Motor neuron (in vitro differentiated cells): ENCODE data around the gene RBMS1. TPM values are rescaled to one million over a fixed set of nuclear protein-coding genes. Genes with fewer than 3 reads are reported as not detected.
A peak's percentile ranks its signal among the peaks of the same experiment; 100 is the strongest.

ENCODE experiments used
- ATAC-seq, 8 experiments: fragments of 200-7000 bp; cut with Tn5 transposase; replicated peaks in 6 of 8; 2 replicates each; pipeline ENCODE4 v1.8.0; 2021; ENCODE audit warnings: mild to moderate bottlenecking in 8 of 8, moderate library complexity in 8 of 8
- H3K27ac ChIP-seq, 2 donors: fragments of 250-450 bp; sonication (Bioruptor Pico); 2 replicates each; pipeline ENCODE4 v1.9.0; 2021; ENCODE audit warnings: antibody characterized with exemption in 2 of 2, mild to moderate bottlenecking in 2 of 2, moderate library complexity in 1 of 2
- H3K4me1 ChIP-seq, 2 donors: fragments of 250-450 bp; sonication (Bioruptor Pico); replicated peaks in 1 of 2; 2 replicates each; pipeline ENCODE4 v1.6.1; 2021; ENCODE audit warnings: antibody characterized with exemption in 2 of 2, mild to moderate bottlenecking in 2 of 2, moderate library complexity in 1 of 2
- H3K4me3 ChIP-seq, 5 donors: fragments of 250-450 bp; sonication (Bioruptor Pico); 2 replicates each; pipeline ENCODE4 v1.9.0; 2021; ENCODE audit warnings: antibody characterized with exemption in 5 of 5, mild to moderate bottlenecking in 5 of 5, moderate library complexity in 4 of 5
- WGBS, 10 experiments: fragments of 450-650 bp; shearing (Covaris generic); methylation state at CpG; one replicate each; pipeline ENCODE4 v1.0.0; 2022; 5-methylcytosine and 5-hydroxymethylcytosine counted together
- in situ Hi-C, 9 experiments: fragments of 400-800 bp; cut with MboI; loops; one replicate each; pipeline ENCODE4 v1.15.0; 2021; ENCODE audit warnings: low sequenced_read_pairs in 9 of 9, low pct_unique_long_range_greater_than_20kb in 2 of 9; ENCODE audit not compliant: unreplicated experiment in 9 of 9
- total RNA-seq, 8 experiments: library from RNA; unstranded; fragments of 300-600 nt; gene quantifications; 2 replicates each; pipeline versions ENCODE4 v1.2.3 to v1.2.4, GENCODE V29; 2022

RBMS1 gene
- total RNA-seq, 8 experiments from 2014 or later: 17.9 to 172 (median 53.5) TPM

GRCh38 chr2:160252278-160252887 lies 241.2 kb downstream of the RBMS1 start:
- ATAC-seq: peak in 1 of 8 experiments; percentile 27
- peaks cover 0 to 5% of the 10 kb centered on the region in 2 donors for H3K4me1 ChIP-seq
- no peak overlapping the region for H3K27ac ChIP-seq
- no peak overlapping the region for H3K4me3 ChIP-seq
- in situ Hi-C loops: no loop called here
- 0 to 33% (median 0%) methylated on average over 1 of the region's 1 CpG; no CpG with 5 or more reads in 1 of the 10 experiments for WGBS, 10 experiments

GRCh38 chr2:160251569-160251968 lies 242.0 kb downstream of the RBMS1 start:
- no peak for ATAC-seq
- in situ Hi-C loops: no loop called here
- Histone ChIP-seq H3K4me3 (no peak overlapping the region), H3K27ac (no peak overlapping the region), H3K4me1 (peaks cover 0 to 10% of the 10 kb centered on the region in 2 donors)

- H3K27ac ChIP-seq: no peak overlapping the region
- no peak for ATAC-seq
- in situ Hi-C loops: no loop called here
- H3K4me3 ChIP-seq: no peak overlapping the region
- WGBS, 10 experiments: 60 to 100% (median 100%) methylated on average over 1 of the region's 1 CpG; no CpG with 5 or more reads in 2 of the 10 experiments
- H3K4me1 ChIP-seq: peaks cover 0 to 10% of the 10 kb centered on the region in 2 donors
These were observed 243.7 kb downstream of the RBMS1 start for GRCh38 chr2:160249876-160250275.

- 0 to 100% (median 64%) methylated on average over 1 to 6 of the region's 6 CpGs for WGBS, 10 experiments
- no peak overlapping the region for H3K4me3 ChIP-seq
- in situ Hi-C loops: no loop called here
- peak in 1 of 8 experiments; percentile 29 for ATAC-seq
- no peak overlapping the region for H3K27ac ChIP-seq
- H3K4me1 ChIP-seq: peaks cover 0 to 15% of the 10 kb centered on the region in 2 donors
These were observed 246.1 kb downstream of the RBMS1 start for GRCh38 chr2:160247296-160248035.

GRCh38 chr2:160246356-160246755 lies 247.3 kb downstream of the RBMS1 start:
- Histone ChIP-seq H3K27ac (no peak overlapping the region), H3K4me3 (no peak overlapping the region), H3K4me1 (peaks cover 0 to 15% of the 10 kb centered on the region in 2 donors)
- ATAC-seq: peak in 2 of 8 experiments; percentile 8 to 22
- 47 to 100% (median 83%) methylated on average over 1 to 2 of the region's 2 CpGs; no CpG with 5 or more reads in 1 of the 10 experiments for WGBS, 10 experiments
- in situ Hi-C loops: no loop called here

GRCh38 chr2:160245614-160246155 lies 247.9 kb downstream of the RBMS1 start:
- 53 to 100% (median 85%) methylated on average over 1 to 5 of the region's 5 CpGs for WGBS, 10 experiments
- in situ Hi-C loops: no loop called here
- Histone ChIP-seq H3K4me3 (no peak overlapping the region), H3K4me1 (peaks cover 0 to 15% of the 10 kb centered on the region in 2 donors), H3K27ac (no peak overlapping the region)
- ATAC-seq: no peak

- in situ Hi-C loops: no loop called here
- Histone ChIP-seq H3K27ac (no peak overlapping the region), H3K4me3 (no peak overlapping the region), H3K4me1 (peaks cover 0 to 15% of the 10 kb centered on the region in 2 donors)
- 33 to 90% (median 80%) methylated on average over 1 to 3 of the region's 3 CpGs; no CpG with 5 or more reads in 3 of the 10 experiments for WGBS, 10 experiments
- no peak for ATAC-seq
These were observed 250.6 kb downstream of the RBMS1 start for GRCh38 chr2:160242893-160243564.

GRCh38 chr2:160241251-160242137 lies 252.1 kb downstream of the RBMS1 start:
- in situ Hi-C loops: no loop called here
- no peak overlapping the region for H3K4me3 ChIP-seq
- no peak overlapping the region for H3K27ac ChIP-seq
- ATAC-seq: peak in 6 of 8 experiments; percentile 54 to 85 (median 78)
- 60 to 100% (median 86%) methylated on average over 1 to 4 of the region's 4 CpGs for WGBS, 10 experiments
- H3K4me1 ChIP-seq: peaks cover 0 to 6% of the 10 kb centered on the region in 2 donors

GRCh38 chr2:160239436-160239835 lies 254.2 kb downstream of the RBMS1 start:
- ATAC-seq: no peak
- in situ Hi-C loops: no loop called here
- WGBS, 10 experiments: 0 to 100% (median 63%) methylated on average over 1 to 5 of the region's 5 CpGs; no CpG with 5 or more reads in 2 of the 10 experiments

GRCh38 chr2:160238392-160238791 lies 255.2 kb downstream of the RBMS1 start:
- peak in 1 of 8 experiments; percentile 23 for ATAC-seq
- WGBS, 10 experiments: 80 to 100% (median 89%) methylated on average over 1 to 4 of the region's 4 CpGs; no CpG with 5 or more reads in 3 of the 10 experiments
- in situ Hi-C loops: no loop called here
- Histone ChIP-seq H3K4me1 (no peaks in the 10 kb centered on the region), H3K27ac (no peak overlapping the region), H3K4me3 (no peak overlapping the region)

More at GRCh38 chr2:160239436-160239835, 254.2 kb downstream of the RBMS1 start:
- H3K4me1 ChIP-seq: peaks cover 0 to 2% of the 10 kb centered on the region in 2 donors
- H3K4me3 ChIP-seq: no peak overlapping the region
- no peak overlapping the region for H3K27ac ChIP-seq

GRCh38 chr2:160232905-160233475 lies 260.6 kb downstream of the RBMS1 start:
- no peak for ATAC-seq
- in situ Hi-C loops: no loop called here
- 64 to 100% (median 86%) methylated on average over 1 to 3 of the region's 3 CpGs; no CpG with 5 or more reads in 1 of the 10 experiments for WGBS, 10 experiments
- Histone ChIP-seq H3K27ac (no peak overlapping the region), H3K4me3 (no peak overlapping the region), H3K4me1 (no peaks in the 10 kb centered on the region)

GRCh38 chr2:160229591-160229990 lies 264.0 kb downstream of the RBMS1 start:
- Histone ChIP-seq H3K4me3 (no peak overlapping the region), H3K27ac (no peak overlapping the region), H3K4me1 (no peaks in the 10 kb centered on the region)
- 80 to 100% (median 100%) methylated on average over 1 of the region's 1 CpG; no CpG with 5 or more reads in 5 of the 10 experiments for WGBS, 10 experiments
- ATAC-seq: peak in 4 of 8 experiments; percentile 23 to 74 (median 40)
- in situ Hi-C loops: no loop called here
